A204.1 (cell line): ENCODE measurements around the gene NFATC1.

Experiments used
- FAIRE-seq: peaks from 2 replicates; lab custom pipeline; 2012; peaks lifted over from hg19 to GRCh38; lab: Jason Lieb, UNC

Gene NFATC1

GRCh38 chr18:79542213-79542612, 146.5 kb downstream of the NFATC1 start:
- FAIRE-seq = no peak

DNA sequence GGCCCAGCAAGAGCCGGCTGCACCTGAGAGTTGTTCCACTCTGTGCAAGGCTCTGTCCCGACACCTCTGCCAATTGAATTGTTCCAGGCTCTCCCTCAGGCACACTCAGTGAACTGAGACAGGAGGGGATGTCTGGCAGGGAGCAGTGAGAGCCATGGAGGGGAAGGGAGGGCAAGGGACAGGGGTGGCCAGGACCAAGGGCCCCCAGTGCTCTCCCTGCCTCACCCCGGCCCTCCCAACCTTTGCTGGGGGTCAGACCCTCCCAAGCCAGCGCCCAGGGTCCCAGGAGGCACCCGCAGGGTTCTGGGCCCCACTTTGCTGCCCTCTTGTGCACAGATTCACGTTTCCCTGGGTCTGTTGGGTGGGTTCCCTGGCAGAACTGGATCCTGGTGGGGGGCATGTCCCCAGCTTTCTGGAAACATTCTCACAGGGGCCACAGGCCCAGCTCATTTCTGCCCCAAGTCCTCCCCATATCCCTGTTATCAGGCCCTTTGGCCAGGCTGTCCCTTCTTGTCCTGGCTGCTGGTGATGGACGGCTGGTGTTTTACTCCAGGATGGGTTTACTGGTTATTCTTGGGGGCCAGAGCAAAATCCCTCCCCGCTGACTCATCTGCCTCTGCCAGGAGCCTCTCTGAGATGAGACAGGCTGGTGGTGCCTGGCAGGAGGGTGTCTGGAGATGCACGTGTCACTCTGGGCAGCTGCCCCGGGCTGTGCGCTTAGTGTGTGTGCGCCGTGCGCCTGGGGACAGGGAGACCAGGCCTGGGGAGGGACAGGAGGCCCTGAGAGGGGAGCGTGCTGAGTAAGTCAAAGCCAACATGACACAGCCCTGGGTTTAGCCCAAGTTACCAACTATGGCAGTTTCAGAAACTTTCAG, 147.4 kb downstream of the NFATC1 start:
- no peak for FAIRE-seq

DNA sequence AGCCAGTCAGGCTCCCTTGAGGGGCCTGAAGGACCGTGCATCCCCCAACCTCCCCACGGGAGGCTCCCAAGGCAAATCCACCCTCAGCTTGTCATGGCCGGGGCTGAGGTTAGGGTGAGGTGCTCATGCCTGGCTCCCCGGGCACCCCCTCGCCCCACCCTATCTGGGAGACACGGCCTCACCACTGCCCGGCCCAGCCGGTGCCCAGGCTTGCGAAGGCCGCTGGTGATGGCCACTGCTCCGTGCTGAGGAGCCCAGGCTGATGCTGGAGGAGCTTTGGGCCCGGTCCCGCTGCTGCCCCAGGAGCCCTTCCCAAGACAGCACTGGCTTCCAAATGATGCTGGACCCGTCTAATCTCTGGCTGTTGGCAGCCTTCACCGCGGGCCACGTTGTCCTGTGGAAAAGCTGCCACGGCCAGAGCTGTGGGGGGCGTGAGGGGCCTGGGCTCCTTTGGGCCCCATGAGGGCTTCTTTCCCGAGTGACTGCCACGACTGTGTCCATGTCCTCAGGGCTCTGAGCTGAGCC, 148.2 kb downstream of the NFATC1 start:
- FAIRE-seq = no peak

DNA sequence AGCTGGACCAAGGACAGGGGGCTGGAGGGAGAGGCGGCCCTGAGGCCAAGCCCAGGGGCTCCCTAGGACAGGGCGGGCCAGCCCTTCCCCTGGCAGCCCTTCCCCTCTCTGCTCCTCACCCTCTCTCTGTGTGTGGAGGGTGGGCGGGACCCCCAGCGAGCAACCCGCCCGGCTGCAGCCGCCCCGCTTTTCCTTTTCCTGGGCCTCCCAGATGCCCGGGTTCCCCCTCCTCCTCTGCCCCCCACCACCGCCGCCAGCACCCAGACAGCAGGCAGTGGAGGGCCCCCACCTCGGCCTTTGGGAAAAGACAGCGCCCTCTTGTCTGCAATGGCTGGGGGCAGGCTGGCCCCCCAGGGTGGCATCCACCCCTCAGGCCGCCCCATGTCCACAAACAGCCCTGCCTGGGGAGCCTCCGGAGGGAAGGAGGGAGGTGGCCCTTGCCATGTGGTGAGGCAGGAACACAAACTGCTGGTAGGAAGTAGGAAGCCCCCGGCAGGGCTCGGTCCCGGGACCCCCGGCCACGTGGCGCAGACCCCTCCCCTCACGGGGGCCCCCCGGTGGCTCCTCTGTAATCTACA, 148.7 kb downstream of the NFATC1 start:
- FAIRE-seq = no peak

GRCh38 chr18:79545255-79545654, 149.5 kb downstream of the NFATC1 start:
- FAIRE-seq = no peak

DNA sequence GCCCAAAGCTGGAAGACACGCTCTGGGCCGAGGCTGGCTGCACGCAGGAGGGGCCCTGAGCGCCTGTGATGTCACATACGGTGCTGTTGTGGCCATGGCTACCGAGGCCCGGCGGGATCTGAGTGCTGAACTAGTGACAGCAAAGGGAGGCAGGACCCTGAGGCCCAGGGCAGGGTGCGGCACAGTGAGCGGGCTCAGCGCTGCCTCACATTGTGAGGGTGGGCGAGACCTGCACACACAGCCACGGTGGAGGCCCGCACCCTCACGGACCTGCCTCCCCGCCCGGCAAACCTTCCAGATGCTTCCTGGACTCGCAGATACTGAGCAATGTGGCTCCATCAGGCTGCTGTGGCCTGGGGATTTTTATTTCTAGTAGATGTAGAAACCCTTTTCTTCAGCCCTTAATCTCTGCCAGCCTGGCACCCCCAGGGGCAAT, 150.0 kb downstream of the NFATC1 start:
- FAIRE-seq = no peak

DNA sequence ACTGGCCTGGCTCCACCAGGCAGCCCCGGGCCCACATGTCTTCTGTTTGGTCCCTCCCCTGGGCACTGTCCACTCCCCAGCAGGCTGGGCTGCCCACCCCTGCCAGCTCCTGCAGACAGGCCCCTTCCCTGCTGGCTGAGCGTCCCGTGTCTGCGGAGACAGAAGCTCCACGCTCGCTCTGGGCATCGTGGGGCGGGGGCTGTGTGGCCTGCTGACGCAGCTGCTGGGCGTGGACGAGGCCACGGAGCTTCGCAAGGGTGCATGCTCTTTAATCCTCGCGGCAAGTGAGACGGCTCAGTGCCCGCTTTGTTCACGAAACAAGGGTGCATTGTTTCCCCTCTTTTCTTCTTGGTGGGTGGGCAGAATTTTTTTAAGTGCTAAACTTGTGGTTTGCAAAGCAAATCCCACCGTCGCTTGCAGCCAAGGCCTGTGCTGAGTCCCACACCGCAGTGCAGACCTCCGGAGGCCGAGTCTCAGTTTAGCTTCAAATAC, 151.1 kb downstream of the NFATC1 start:
- no peak for FAIRE-seq

- FAIRE-seq = no peak
These were observed 151.8 kb downstream of the NFATC1 start for GRCh38 chr18:79547413-79548076.

DNA sequence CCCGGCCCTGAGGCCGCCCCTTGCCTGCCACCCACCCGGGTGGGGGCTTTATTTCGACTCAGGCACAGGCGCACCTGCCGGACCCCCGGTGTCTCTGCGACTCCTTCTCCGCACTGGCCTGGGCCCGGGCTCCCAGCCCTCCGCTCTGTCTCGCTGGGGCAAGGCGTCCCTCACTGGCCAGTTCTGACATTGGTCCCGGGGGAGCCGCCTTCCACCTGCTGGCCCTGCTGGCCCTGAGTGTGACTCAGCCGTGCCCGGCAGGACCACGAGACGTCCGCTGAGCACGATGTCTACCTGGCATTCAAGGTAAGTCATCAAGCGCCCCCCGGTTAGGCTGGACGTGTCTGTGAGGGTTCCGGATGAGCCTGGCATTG, 152.3 kb downstream of the NFATC1 start:
- FAIRE-seq = no peak

- no peak for FAIRE-seq
These were observed 152.9 kb downstream of the NFATC1 start for GRCh38 chr18:79548621-79548985.

DNA sequence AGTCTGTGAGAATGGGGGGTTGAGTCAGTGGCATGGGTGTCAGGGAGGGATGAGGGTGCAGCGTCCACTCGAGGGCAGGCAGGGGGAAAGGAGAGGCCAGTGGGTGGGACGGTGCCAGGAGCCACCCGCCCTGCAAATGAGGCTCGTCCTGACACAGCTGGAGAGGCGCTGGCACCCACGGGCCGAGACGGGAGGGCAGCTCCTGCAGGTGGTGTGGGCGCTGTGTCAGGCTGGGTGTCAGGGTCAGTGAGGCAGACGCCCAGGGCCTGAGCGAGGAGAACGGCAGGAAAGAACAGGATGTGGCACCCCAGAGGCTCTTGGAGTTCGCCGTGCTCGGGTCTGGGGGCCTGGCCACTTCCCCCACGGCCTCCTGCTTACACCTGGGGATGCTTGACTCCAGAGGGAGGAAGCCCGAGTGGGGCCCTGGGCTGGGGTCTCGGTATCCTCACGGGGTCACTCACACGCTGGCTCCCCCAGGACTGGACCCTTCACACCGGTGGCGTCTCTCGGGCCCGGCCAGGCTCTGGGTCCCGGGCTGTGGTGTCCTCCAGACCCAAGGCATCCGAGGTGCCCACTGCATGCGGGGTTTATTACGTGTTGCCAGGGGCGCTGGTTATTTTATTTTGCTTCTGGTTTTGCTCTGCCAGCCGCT, 153.4 kb downstream of the NFATC1 start:
- no peak for FAIRE-seq

GRCh38 chr18:79549638-79550000, 153.9 kb downstream of the NFATC1 start:
- no peak for FAIRE-seq

- no peak for FAIRE-seq
These were observed 156.5 kb downstream of the NFATC1 start for GRCh38 chr18:79552140-79552631.

DNA sequence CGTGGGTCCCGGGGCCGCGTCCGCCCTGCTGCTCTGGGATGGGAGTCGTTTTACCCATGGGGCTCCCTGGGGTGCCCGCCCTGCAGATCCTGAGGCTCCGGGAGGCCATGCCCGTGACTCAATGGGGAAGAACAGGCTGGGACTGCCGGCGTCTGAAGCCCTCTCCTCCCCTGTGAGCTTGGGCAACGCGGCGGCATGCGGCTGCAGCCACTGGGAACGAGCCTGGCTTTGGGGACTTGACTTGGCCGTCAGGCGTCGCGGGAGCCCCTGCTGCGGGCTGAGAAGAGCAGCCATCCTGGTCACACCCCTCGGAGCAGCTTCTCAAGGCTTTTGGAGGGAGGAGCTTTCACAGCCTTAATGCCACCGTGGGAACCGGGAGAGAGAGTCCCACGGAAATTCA, 157.0 kb downstream of the NFATC1 start:
- FAIRE-seq = no peak

DNA sequence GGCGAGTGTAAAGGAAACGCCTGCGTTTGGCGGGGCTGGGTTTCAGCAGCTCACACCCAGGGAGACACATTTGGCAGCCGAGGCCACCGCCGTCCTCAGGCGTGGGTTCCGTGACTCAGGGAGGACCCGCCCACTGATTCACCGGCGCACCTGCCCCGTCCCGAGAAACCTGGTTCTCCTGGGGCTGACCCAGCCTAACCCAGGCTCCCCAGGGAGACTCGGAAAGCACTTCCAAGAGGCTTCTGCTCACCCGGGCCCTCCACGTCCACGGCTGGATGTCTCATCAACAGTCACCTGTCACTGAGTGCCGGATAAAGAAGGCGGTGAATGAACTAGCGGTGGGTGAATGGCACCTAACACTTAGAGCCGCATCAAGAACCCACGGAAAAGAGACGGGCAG, 157.4 kb downstream of the NFATC1 start:
- no peak for FAIRE-seq

DNA sequence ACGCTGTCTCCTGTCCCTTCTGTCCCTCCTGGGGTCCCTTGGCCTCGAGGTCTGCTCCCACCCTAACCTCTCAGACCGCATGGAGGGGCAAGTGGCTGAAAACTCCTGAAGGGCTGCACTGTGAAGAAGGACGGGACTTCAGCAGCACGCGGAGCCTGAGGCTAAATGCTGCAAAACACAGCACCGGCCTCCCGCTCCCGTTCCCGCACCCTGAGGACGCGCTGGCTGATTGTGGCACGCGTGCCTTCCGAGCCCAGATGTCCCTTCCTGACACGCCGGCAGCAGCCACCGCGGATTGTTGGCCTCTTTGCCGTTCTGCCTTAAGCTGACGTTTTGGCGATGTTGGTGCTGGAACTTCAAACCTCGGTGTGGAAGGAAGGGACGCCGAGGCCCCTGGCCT, 158.0 kb downstream of the NFATC1 start:
- FAIRE-seq = no peak

DNA sequence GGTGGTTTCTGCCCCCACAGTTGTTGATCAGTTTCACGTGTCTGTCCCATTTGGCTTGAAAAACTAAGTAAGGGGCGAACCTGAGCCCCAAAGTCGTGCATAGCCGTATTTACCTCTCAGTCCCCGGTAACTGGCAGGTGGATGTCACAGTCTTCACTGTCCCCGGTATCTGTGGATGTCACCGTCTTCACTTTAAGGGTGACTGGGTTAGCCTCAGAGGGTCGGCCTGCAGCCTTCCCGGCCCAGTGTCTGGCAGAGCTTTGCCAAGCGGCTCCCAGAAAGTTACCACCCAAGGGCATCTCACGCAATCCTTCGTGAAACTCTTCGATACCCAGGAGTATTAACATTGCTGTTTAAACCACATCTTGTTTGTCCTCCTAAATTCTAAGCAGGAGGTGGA, 158.6 kb downstream of the NFATC1 start:
- FAIRE-seq = no peak

- FAIRE-seq = no peak
These were observed 159.4 kb downstream of the NFATC1 start for GRCh38 chr18:79554945-79555645.

GRCh38 chr18:79555885-79556284, 160.2 kb downstream of the NFATC1 start:
- FAIRE-seq = no peak

DNA sequence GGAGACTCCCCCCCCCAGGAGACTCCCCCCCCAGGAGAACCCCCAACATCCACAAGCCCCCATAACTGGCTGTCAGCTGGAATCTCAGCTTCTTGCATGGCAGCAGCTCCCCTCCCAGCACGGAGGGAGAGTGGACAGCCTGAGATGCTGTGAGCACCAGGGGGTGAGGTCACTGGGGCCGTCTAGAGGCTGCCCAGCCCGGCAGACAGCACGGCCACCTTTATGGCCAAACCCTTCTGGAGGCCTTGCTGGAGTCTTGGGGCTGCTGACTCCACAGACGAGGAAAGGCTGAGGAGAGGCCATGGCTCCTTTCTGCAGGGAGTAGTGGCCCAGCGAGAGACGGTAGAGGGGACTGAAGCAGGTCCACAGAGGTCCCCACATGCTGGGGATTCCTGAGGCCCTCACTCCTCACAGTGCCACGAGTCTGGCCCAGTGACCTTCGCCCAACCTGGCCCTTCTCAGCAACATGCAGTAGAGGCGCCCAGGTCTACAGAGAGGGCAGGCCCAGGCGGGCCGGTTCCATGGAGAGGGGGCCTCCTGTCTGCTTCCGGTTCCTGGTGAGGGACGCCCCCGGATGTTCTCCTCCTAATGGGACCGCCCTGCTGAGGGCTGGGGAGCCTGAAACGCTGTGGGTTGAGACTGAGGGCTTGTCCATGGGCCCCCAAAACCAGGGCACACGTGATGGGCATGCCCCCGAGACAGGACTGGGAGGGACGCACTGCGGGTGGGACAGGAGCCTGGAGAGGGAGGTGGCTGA, 161.3 kb downstream of the NFATC1 start:
- no peak for FAIRE-seq
